Osteoblast (primary cell): ENCODE measurements around the gene ZBTB7C. TPM values are rescaled to one million over a fixed set of nuclear protein-coding genes. Genes with fewer than 3 reads are reported as not detected.

ENCODE experiments used
- DNase-seq: peaks from one replicate; pipeline ENCODE4 v3.0.0; 2011; ENCODE audit warnings: low spot score, mixed read lengths; ENCODE audit not compliant: insufficient read length; ENCODE audit errors: missing footprints
- H2AFZ ChIP-seq: 2 replicates; pipeline ENCODE4 v1.6.0; 2011; ENCODE audit warnings: mild to moderate bottlenecking, low read length
- H3K27ac ChIP-seq: 2 replicates; pipeline ENCODE4 v1.5.1; 2011; ENCODE audit warnings: mild to moderate bottlenecking, low read depth, low read length, moderate library complexity
- H3K27me3 ChIP-seq: 2 replicates; pipeline ENCODE4 v1.6.0; 2012; ENCODE audit warnings: mild to moderate bottlenecking, control low read depth, inconsistent platforms, low read length, moderate library complexity; ENCODE audit not compliant: insufficient read depth
- H3K36me3 ChIP-seq: 2 replicates; pipeline ENCODE4 v1.5.1; 2011; ENCODE audit warnings: mild to moderate bottlenecking, low read length, control low read depth, moderate library complexity; ENCODE audit not compliant: insufficient read depth
- H3K4me1 ChIP-seq: 2 replicates; pipeline ENCODE4 v1.5.1; 2011; ENCODE audit warnings: mild to moderate bottlenecking, low read length, control low read depth, moderate library complexity; ENCODE audit not compliant: insufficient read depth
- H3K4me2 ChIP-seq: 2 replicates; pipeline ENCODE4 v1.6.0; 2011; ENCODE audit warnings: mild to moderate bottlenecking, low read length; ENCODE audit not compliant: insufficient read depth
- H3K4me3 ChIP-seq: fragments of 200-600 bp; sonication (generic); 3 replicates; pipeline ENCODE4 v1.5.1; 2012; ENCODE audit warnings: mild to moderate bottlenecking, low read length, inconsistent platforms; ENCODE audit not compliant: insufficient read depth
- H3K79me2 ChIP-seq: 2 replicates; pipeline ENCODE4 v1.6.0; 2012; ENCODE audit warnings: mild to moderate bottlenecking, low read length, control low read depth, inconsistent platforms; ENCODE audit not compliant: insufficient read depth
- H3K9me3 ChIP-seq: 2 replicates; pipeline ENCODE4 v1.5.1; 2011; ENCODE audit warnings: low read depth, low read length, control low read depth
- H4K20me1 ChIP-seq: 2 replicates; pipeline ENCODE4 v1.6.0; 2012; ENCODE audit warnings: mild to moderate bottlenecking, low read length, control low read depth; ENCODE audit not compliant: insufficient read depth
- total RNA-seq: library from RNA; depleted of rRNA; stranded (reverse); fragments of >200 nt; gene quantifications from 2 replicates; pipeline ENCODE4 v1.2.3, GENCODE V29; 2012
- TF ChIP-seq, protein P1 (sequence below): IDR thresholded peaks from 2 replicates; pipeline ENCODE4 v1.5.1; 2011; ENCODE audit warnings: mild to moderate bottlenecking, low read depth, low read length, moderate library complexity; ENCODE audit errors: extremely low read depth

ZBTB7C gene
- total RNA-seq, 1 donor = 0.36 TPM

DNA sequence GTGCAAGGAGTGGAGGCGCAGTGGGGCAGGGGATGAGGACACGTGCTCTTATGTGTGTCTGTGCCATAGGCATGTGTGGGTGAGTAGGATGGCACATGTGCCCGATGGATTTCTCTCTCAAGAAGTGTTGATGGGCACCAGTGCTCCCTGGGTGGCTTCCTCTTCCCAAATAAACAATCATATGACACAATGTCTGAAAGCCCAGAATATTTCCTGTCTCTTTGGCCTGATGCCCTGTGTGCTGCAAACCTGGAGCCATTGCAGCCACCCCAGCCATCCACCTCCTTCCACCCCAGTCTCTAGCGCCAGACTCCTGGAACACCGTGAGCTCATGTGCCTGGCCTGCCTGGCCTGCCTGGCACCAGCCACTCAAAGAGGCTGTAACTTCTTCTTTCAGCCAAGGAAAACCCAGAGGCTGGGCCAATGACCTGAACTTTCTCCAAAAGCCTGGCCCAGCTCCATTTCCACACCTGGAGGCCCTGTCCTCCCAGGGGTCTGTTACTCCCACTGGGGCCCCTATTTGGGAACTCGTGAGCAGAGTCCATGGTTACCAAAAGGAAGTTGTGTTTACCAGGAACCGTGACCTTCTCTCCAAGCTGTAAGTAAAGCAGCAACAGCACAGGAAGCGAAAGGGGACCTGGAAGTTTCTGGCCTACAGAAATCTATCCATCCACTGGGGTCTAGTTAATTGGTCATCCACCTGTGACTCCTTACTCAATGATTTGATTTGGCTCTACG is 9.5 kb upstream of the ZBTB7C start:
- H3K4me3 ChIP-seq = no peak overlapping the region
- H3K27me3 ChIP-seq = peaks cover 28% of the 10 kb centered on the region
- H3K4me2 ChIP-seq = no peak overlapping the region
- H2AFZ ChIP-seq = no peak overlapping the region
- no peaks in the 10 kb centered on the region for H4K20me1 ChIP-seq
- H3K36me3 ChIP-seq = no peaks in the 10 kb centered on the region
- DNase-seq = no peak
- no peaks in the 10 kb centered on the region for H3K79me2 ChIP-seq
- H3K4me1 ChIP-seq = no peaks in the 10 kb centered on the region
- no peaks in the 10 kb centered on the region for H3K9me3 ChIP-seq
- no peak overlapping the region for H3K27ac ChIP-seq
- TF ChIP-seq, protein P1, sequence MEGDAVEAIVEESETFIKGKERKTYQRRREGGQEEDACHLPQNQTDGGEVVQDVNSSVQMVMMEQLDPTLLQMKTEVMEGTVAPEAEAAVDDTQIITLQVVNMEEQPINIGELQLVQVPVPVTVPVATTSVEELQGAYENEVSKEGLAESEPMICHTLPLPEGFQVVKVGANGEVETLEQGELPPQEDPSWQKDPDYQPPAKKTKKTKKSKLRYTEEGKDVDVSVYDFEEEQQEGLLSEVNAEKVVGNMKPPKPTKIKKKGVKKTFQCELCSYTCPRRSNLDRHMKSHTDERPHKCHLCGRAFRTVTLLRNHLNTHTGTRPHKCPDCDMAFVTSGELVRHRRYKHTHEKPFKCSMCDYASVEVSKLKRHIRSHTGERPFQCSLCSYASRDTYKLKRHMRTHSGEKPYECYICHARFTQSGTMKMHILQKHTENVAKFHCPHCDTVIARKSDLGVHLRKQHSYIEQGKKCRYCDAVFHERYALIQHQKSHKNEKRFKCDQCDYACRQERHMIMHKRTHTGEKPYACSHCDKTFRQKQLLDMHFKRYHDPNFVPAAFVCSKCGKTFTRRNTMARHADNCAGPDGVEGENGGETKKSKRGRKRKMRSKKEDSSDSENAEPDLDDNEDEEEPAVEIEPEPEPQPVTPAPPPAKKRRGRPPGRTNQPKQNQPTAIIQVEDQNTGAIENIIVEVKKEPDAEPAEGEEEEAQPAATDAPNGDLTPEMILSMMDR = no peak

GRCh38 chr18:48417985-48418384 is 8.8 kb upstream of the ZBTB7C start:
- Histone ChIP-seq H3K4me3 (no peak overlapping the region), H3K79me2 (no peaks in the 10 kb centered on the region), H3K27me3 (peaks cover 25% of the 10 kb centered on the region), H4K20me1 (no peaks in the 10 kb centered on the region), H2AFZ (no peak overlapping the region), H3K4me2 (no peak overlapping the region), H3K27ac (no peak overlapping the region), H3K4me1 (no peaks in the 10 kb centered on the region), H3K36me3 (no peaks in the 10 kb centered on the region), H3K9me3 (no peaks in the 10 kb centered on the region)
- TF ChIP-seq, protein P1 = no peak
- no peak for DNase-seq

DNA sequence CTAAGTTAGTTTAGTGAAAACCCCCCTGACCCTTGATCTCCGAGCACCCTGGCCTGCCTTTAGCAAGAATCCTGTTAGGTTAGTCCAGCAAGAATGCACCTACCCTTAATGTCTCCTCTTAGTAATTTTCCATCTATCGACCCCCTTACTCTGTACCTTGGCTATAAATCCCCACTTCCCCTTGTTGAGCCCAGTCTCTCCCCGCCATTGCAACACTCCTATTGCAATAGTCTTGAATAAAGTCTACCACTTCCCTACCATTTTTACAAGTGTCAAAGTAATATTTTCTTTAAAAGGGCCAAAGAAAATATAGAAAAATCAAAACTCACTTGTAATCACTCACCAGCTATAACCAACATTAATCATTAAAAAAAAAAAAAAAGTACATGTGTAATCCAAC is 4.2 kb upstream of the ZBTB7C start:
- no peak overlapping the region for H3K27ac ChIP-seq
- H3K4me3 ChIP-seq = no peak overlapping the region
- H4K20me1 ChIP-seq = no peaks in the 10 kb centered on the region
- no peak overlapping the region for H2AFZ ChIP-seq
- H3K4me2 ChIP-seq = no peak overlapping the region
- H3K27me3 ChIP-seq = peaks cover 46% of the 10 kb centered on the region
- H3K9me3 ChIP-seq = no peaks in the 10 kb centered on the region
- DNase-seq = no peak
- no peaks in the 10 kb centered on the region for H3K36me3 ChIP-seq
- TF ChIP-seq, protein P1 = no peak
- no peaks in the 10 kb centered on the region for H3K79me2 ChIP-seq
- H3K4me1 ChIP-seq = no peaks in the 10 kb centered on the region

- peaks cover 55% of the 10 kb centered on the region for H3K27me3 ChIP-seq
- no peaks in the 10 kb centered on the region for H3K36me3 ChIP-seq
- TF ChIP-seq, protein P1 = peak; percentile 72
- H3K4me3 ChIP-seq = no peak overlapping the region
- H3K27ac ChIP-seq = no peak overlapping the region
- H3K9me3 ChIP-seq = no peaks in the 10 kb centered on the region
- DNase-seq = peak; percentile 81
- H2AFZ ChIP-seq = no peak overlapping the region
- no peak overlapping the region for H3K4me2 ChIP-seq
- H4K20me1 ChIP-seq = no peaks in the 10 kb centered on the region
- no peaks in the 10 kb centered on the region for H3K79me2 ChIP-seq
- H3K4me1 ChIP-seq = no peaks in the 10 kb centered on the region
Observed at GRCh38 chr18:48412339-48412929, 3.3 kb upstream of the ZBTB7C start.
